Upper lobe of right lung (tissue), 1 donor: ENCODE measurements around the gene UNC5C. TPM values are rescaled to one million over a fixed set of nuclear protein-coding genes. Genes with fewer than 3 reads are reported as not detected.
A peak's percentile ranks its signal among the peaks of the same experiment; 100 is the strongest.

Source experiments
- ATAC-seq: fragments of 200-7000 bp; cut with Tn5 transposase; one replicate; pipeline ENCODE4 v1.9.1; 2020; ENCODE audit warnings: mild to moderate bottlenecking, moderate library complexity
- DNase-seq: peaks from one replicate; pipeline ENCODE4 v3.0.0-alpha.2; 2020
- H3K27ac ChIP-seq: fragments of 200-600 bp; one replicate; pipeline ENCODE4 v1.8.0; 2022
- H3K27me3 ChIP-seq: fragments of 200-600 bp; one replicate; pipeline ENCODE4 v1.8.0; 2022; ENCODE audit warnings: mild to moderate bottlenecking
- H3K36me3 ChIP-seq: fragments of 200-600 bp; one replicate; pipeline ENCODE4 v1.8.0; 2022
- H3K4me1 ChIP-seq: fragments of 200-600 bp; one replicate; pipeline ENCODE4 v1.8.0; 2022
- H3K4me3 ChIP-seq: fragments of 200-600 bp; one replicate; pipeline ENCODE4 v1.8.0; 2022; ENCODE audit warnings: mild to moderate bottlenecking
- H3K9me3 ChIP-seq: fragments of 200-600 bp; one replicate; pipeline ENCODE4 v1.8.0; 2022
- CTCF ChIP-seq: fragments of 200-600 bp; IDR thresholded peaks from one replicate; pipeline ENCODE4 v1.8.0; 2022; ENCODE audit warnings: antibody characterized with exemption
- intact Hi-C: fragments of 100-400 bp; cut with DNase I; formaldehyde crosslinking; loops from one replicate; pipeline ENCODE4 v1.11.0; 2022
- total RNA-seq: library from RNA; stranded (reverse); fragmentation: NEBNext Ultra II Directional; extraction: Animal tissue kit (Norgen Biotek cat#: 25700); gene quantifications from one replicate; pipeline ENCODE4 v1.2.1, GENCODE V29; 2021
- donor health status: DM: no; HTN: yes; CAD: no; lungs with severe emphysema.

Gene UNC5C
- total RNA-seq, 1 donor from 2014 or later = 6.7 TPM

GRCh38 chr4:95560774-95561173 lies 12.0 kb upstream of the UNC5C start:
- H3K4me1 ChIP-seq = no peaks in the 10 kb centered on the region
- no peak overlapping the region for H3K4me3 ChIP-seq
- DNase-seq (no peak), ATAC-seq (no peak)
- H3K36me3 ChIP-seq = no peaks in the 10 kb centered on the region
- H3K9me3 ChIP-seq = no peaks in the 10 kb centered on the region
- no peak overlapping the region for H3K27ac ChIP-seq
- intact Hi-C loops = no loop called here
- TF ChIP-seq CTCF = no peak
- H3K27me3 ChIP-seq = no peaks in the 10 kb centered on the region

- no peak overlapping the region for H3K4me3 ChIP-seq
- H3K27me3 ChIP-seq = no peaks in the 10 kb centered on the region
- intact Hi-C loops = no loop called here
- TF ChIP-seq CTCF = no peak
- no peaks in the 10 kb centered on the region for H3K36me3 ChIP-seq
- DNase-seq (no peak), ATAC-seq (no peak)
- H3K9me3 ChIP-seq = no peaks in the 10 kb centered on the region
- no peak overlapping the region for H3K27ac ChIP-seq
- no peaks in the 10 kb centered on the region for H3K4me1 ChIP-seq
Observed at GRCh38 chr4:95556207-95556859, 7.6 kb upstream of the UNC5C start.

GRCh38 chr4:95552942-95553550 lies 4.3 kb upstream of the UNC5C start:
- intact Hi-C loops = no loop called here

GRCh38 chr4:95551653-95552052 lies 2.9 kb upstream of the UNC5C start:
- ATAC-seq (no peak), DNase-seq (no peak)
- H3K27me3 ChIP-seq = peaks cover 12% of the 10 kb centered on the region
- H3K9me3 ChIP-seq = no peaks in the 10 kb centered on the region
- no peaks in the 10 kb centered on the region for H3K36me3 ChIP-seq
- intact Hi-C loops = no loop called here
- no peak for TF ChIP-seq CTCF
- no peak overlapping the region for H3K27ac ChIP-seq
- no peak overlapping the region for H3K4me3 ChIP-seq
- H3K4me1 ChIP-seq = no peaks in the 10 kb centered on the region

More at GRCh38 chr4:95552942-95553550, 4.3 kb upstream of the UNC5C start:
- no peak for TF ChIP-seq CTCF
- Histone ChIP-seq H3K4me3 (no peak overlapping the region), H3K9me3 (no peaks in the 10 kb centered on the region), H3K4me1 (no peaks in the 10 kb centered on the region), H3K36me3 (no peaks in the 10 kb centered on the region), H3K27ac (no peak overlapping the region), H3K27me3 (peaks cover 5% of the 10 kb centered on the region)
- ATAC-seq = no peak
- no peak for DNase-seq

- intact Hi-C loops = no loop called here
- Histone ChIP-seq H3K27me3 (peaks cover 12% of the 10 kb centered on the region), H3K9me3 (no peaks in the 10 kb centered on the region), H3K36me3 (no peaks in the 10 kb centered on the region), H3K27ac (peak overlapping the region; percentile 84), H3K4me3 (peak overlapping the region; percentile 56), H3K4me1 (no peaks in the 10 kb centered on the region)
- DNase-seq (no peak), ATAC-seq (no peak)
- TF ChIP-seq CTCF = no peak
Observed at GRCh38 chr4:95550115-95550987, 1.6 kb upstream of the UNC5C start.
